DMS114 treated with DMSO at 0.1 percent for 48 hours (cell line): ENCODE data around the gene BEAN1.
"Not testable (repeated sequence)": the region's sequence is repeated elsewhere in the genome, so short reads cannot be mapped to it uniquely, and the experiment has no call there.

Experiments
- DNase-seq: peaks from one replicate; lab custom pipeline; 2025; ENCODE audit not compliant: unreplicated experiment; lab: John Stamatoyannopoulos, UW

The BEAN1 gene

GRCh38 chr16:66439051-66439730 is 12.1 kb downstream of the BEAN1 start:
- DNase-seq, result no peak

GRCh38 chr16:66440271-66440802 is 13.2 kb downstream of the BEAN1 start:
- no peak for DNase-seq

- no peak for DNase-seq
Measured at GRCh38 chr16:66440970-66441369, 13.9 kb downstream of the BEAN1 start.

- no peak for DNase-seq
Measured at GRCh38 chr16:66441586-66442375, 14.7 kb downstream of the BEAN1 start.

GRCh38 chr16:66442502-66443268 is 15.6 kb downstream of the BEAN1 start:
- DNase-seq, result no peak

GRCh38 chr16:66443269-66443652 is 16.2 kb downstream of the BEAN1 start:
- no peak for DNase-seq

- DNase-seq, result no peak
Measured at GRCh38 chr16:66444049-66444481, 17.0 kb downstream of the BEAN1 start.

GRCh38 chr16:66446737-66447136 is 19.6 kb downstream of the BEAN1 start:
- DNase-seq, result no peak

GRCh38 chr16:66447491-66447890 is 20.4 kb downstream of the BEAN1 start:
- no peak for DNase-seq

GRCh38 chr16:66451548-66451947 is 24.5 kb downstream of the BEAN1 start:
- no peak for DNase-seq

- DNase-seq, result not testable (repeated sequence)
Measured at GRCh38 chr16:66453230-66453629, 26.1 kb downstream of the BEAN1 start.

- DNase-seq, result no peak
Measured at GRCh38 chr16:66454751-66455150, 27.7 kb downstream of the BEAN1 start.

- no peak for DNase-seq
Measured at GRCh38 chr16:66455970-66456369, 28.9 kb downstream of the BEAN1 start.

GRCh38 chr16:66457888-66458287 is 30.8 kb downstream of the BEAN1 start:
- no peak for DNase-seq

GRCh38 chr16:66458292-66458691 is 31.2 kb downstream of the BEAN1 start:
- DNase-seq, result no peak

GRCh38 chr16:66458853-66459252 is 31.8 kb downstream of the BEAN1 start:
- DNase-seq, result no peak

GRCh38 chr16:66459878-66460277 is 32.8 kb downstream of the BEAN1 start:
- no peak for DNase-seq

GRCh38 chr16:66460703-66461102 is 33.6 kb downstream of the BEAN1 start:
- no peak for DNase-seq

- no peak for DNase-seq
Measured at GRCh38 chr16:66462912-66463311, 35.8 kb downstream of the BEAN1 start.

- DNase-seq, result not testable (repeated sequence)
Measured at GRCh38 chr16:66465946-66466345, 38.9 kb downstream of the BEAN1 start.

- DNase-seq, result not testable (repeated sequence)
Measured at GRCh38 chr16:66466636-66467035, 39.5 kb downstream of the BEAN1 start.
